CD14-positive monocyte (primary cell): Measurements from ENCODE around the gene PCDHAC2. TPM values are rescaled to one million over a fixed set of nuclear protein-coding genes. Genes with fewer than 3 reads are reported as not detected.

Experiments
- DNase-seq, 3 donors: peaks; one replicate each; pipeline ENCODE4 v3.0.0-alpha.2; 2011 to 2022
- H2AFZ ChIP-seq: 2 replicates; pipeline ENCODE4 v1.6.0; 2012; ENCODE audit warnings: mild to moderate bottlenecking, low read depth, low read length, inconsistent platforms; ENCODE audit not compliant: insufficient read depth, poor library complexity, severe bottlenecking
- H3K27ac ChIP-seq, 2 donors: 1 replicate in 1 of 2; 2 replicates in 1 of 2; pipeline ENCODE4 v1.5.1; 2012 to 2013; ENCODE audit warnings: low read length in 2 of 2, control low read depth in 1 of 2, inconsistent platforms in 1 of 2, low read depth in 1 of 2, mild to moderate bottlenecking in 1 of 2
- H3K27me3 ChIP-seq, 2 donors: one replicate each; pipeline versions ENCODE4 v1.6.0 to v1.6.1; 2011 to 2013; ENCODE audit warnings: low read length in 2 of 2; ENCODE audit not compliant: control insufficient read depth in 2 of 2, insufficient read depth in 2 of 2
- H3K36me3 ChIP-seq, 2 donors: replicated peaks in 1 of 2; 1 replicate in 1 of 2; 2 replicates in 1 of 2; pipeline versions ENCODE4 v1.5.1 to v1.6.1; 2012 to 2013; ENCODE audit warnings: low read length in 2 of 2, control low read depth in 1 of 2, inconsistent platforms in 1 of 2, mild to moderate bottlenecking in 1 of 2; ENCODE audit not compliant: insufficient read depth in 2 of 2, control insufficient read depth in 1 of 2
- H3K4me1 ChIP-seq, 2 donors: 1 replicate in 1 of 2; 2 replicates in 1 of 2; pipeline versions ENCODE4 v1.5.1 to v1.6.1; 2012 to 2013; ENCODE audit warnings: low read length in 2 of 2, control low read depth in 1 of 2, inconsistent platforms in 1 of 2, mild to moderate bottlenecking in 1 of 2, moderate library complexity in 1 of 2; ENCODE audit not compliant: insufficient read depth in 2 of 2, control insufficient read depth in 1 of 2
- H3K4me2 ChIP-seq: replicated peaks from 2 replicates; pipeline ENCODE3; 2012; ENCODE audit warnings: low read length, moderate library complexity, mild to moderate bottlenecking; ENCODE audit not compliant: poor library complexity, severe bottlenecking; ENCODE audit errors: extremely low read depth
- H3K4me3 ChIP-seq, 3 experiments: fragments of 200-600 bp in 1 of 3; sonication (generic) in 1 of 3; replicated peaks in 1 of 3; 1 replicate in 2 of 3; 2 replicates in 1 of 3; pipeline ENCODE4 v1.5.1; 2011 to 2013; ENCODE audit warnings: low read length in 3 of 3, mild to moderate bottlenecking in 3 of 3, control low read depth in 2 of 3, low read depth in 2 of 3, inconsistent platforms in 1 of 3, moderate library complexity in 1 of 3
- H3K79me2 ChIP-seq: 2 replicates; pipeline ENCODE4 v1.6.0; 2012; ENCODE audit warnings: mild to moderate bottlenecking, control low read depth, inconsistent platforms, low read length, moderate library complexity; ENCODE audit not compliant: insufficient read depth
- H3K9ac ChIP-seq: 2 replicates; pipeline ENCODE4 v1.6.0; 2017; ENCODE audit warnings: low read length, mild to moderate bottlenecking; ENCODE audit not compliant: insufficient read depth, poor library complexity, severe bottlenecking
- H3K9me3 ChIP-seq, 2 donors: replicated peaks in 1 of 2; 1 replicate in 1 of 2; 2 replicates in 1 of 2; pipeline versions ENCODE4 v1.5.1 to v1.6.1; 2012 to 2013; ENCODE audit warnings: low read length in 2 of 2, control low read depth in 1 of 2; ENCODE audit not compliant: control insufficient read depth in 1 of 2, insufficient read depth in 1 of 2
- H4K20me1 ChIP-seq: 2 replicates; pipeline ENCODE4 v1.6.0; 2012; ENCODE audit warnings: mild to moderate bottlenecking, low read length, control low read depth, moderate library complexity; ENCODE audit not compliant: insufficient read depth
- H3K27ac Mint-ChIP-seq, 7 donors: one replicate each; pipeline ENCODE4 v1.8.0; 2020; ENCODE audit warnings: mild to moderate bottlenecking in 7 of 7, mixed read lengths in 7 of 7, moderate library complexity in 6 of 7, inconsistent platforms in 2 of 7
- H3K27me3 Mint-ChIP-seq, 3 donors: one replicate each; pipeline ENCODE4 v1.8.0; 2021 to 2022; ENCODE audit warnings: low read depth in 3 of 3, mild to moderate bottlenecking in 3 of 3, mixed read lengths in 3 of 3, moderate library complexity in 3 of 3, inconsistent platforms in 1 of 3
- H3K36me3 Mint-ChIP-seq, 2 donors: one replicate each; pipeline ENCODE4 v1.8.0; 2020; ENCODE audit warnings: mixed read lengths in 2 of 2, inconsistent platforms in 1 of 2, mild to moderate bottlenecking in 1 of 2
- H3K4me1 Mint-ChIP-seq: one replicate; pipeline ENCODE4 v1.8.0; 2020; ENCODE audit warnings: mild to moderate bottlenecking, mixed read lengths
- H3K4me3 Mint-ChIP-seq, 2 donors: one replicate each; pipeline ENCODE4 v1.8.0; 2020; ENCODE audit warnings: mild to moderate bottlenecking in 2 of 2, mixed read lengths in 2 of 2, moderate library complexity in 1 of 2
- H3K9me3 Mint-ChIP-seq, 7 donors: one replicate each; pipeline ENCODE4 v1.8.0; 2020 to 2022; ENCODE audit warnings: mixed read lengths in 7 of 7, mild to moderate bottlenecking in 6 of 7, moderate library complexity in 6 of 7, inconsistent platforms in 2 of 7
- CTCF ChIP-seq: fragments of 200-600 bp; IDR thresholded peaks from one replicate; pipeline ENCODE4 v1.8.0; 2022; ENCODE audit warnings: antibody characterized with exemption, mild to moderate bottlenecking
- WGBS: methylation state at CpG from one replicate; pipeline ENCODE4 v1.1.5; 2013; ENCODE audit warnings: missing lambda C conversion rate; ENCODE audit not compliant: insufficient coverage; 5-methylcytosine and 5-hydroxymethylcytosine counted together
- intact Hi-C, 2 donors: fragments of 100-400 bp; cut with micrococcal nuclease; formaldehyde crosslinking; loops; one replicate each; pipeline versions ENCODE4 v1.15.0 to v1.15.1; 2023
- polyA plus RNA-seq, 3 donors: library from polyadenylated mRNA; depleted of rRNA in 1 of 3; unstranded in 2 of 3; stranded (reverse) in 1 of 3; fragments of 300-500 nt in 2 of 3; fragments of >200 nt in 1 of 3; fragmentation: Illumina TruSeq in 2 of 3; gene quantifications; 1 replicate in 2 of 3; 2 replicates in 1 of 3; pipeline ENCODE4 v1.2.3, GENCODE V29; 2012 to 2021

The PCDHAC2 gene
- polyA plus RNA-seq, 3 donors: not detected

- Histone ChIP-seq H2AFZ (no peak overlapping the region), H3K36me3 (no peaks in the 10 kb centered on the region), H3K9me3 (peaks cover 5 to 8% of the 10 kb centered on the region in 2 donors), H3K4me2 (no peak overlapping the region), H3K4me3 (no peak overlapping the region), H3K9ac (no peak overlapping the region), H3K79me2 (no peaks in the 10 kb centered on the region), H4K20me1 (no peaks in the 10 kb centered on the region), H3K4me1 (no peaks in the 10 kb centered on the region), H3K27me3 (no peaks in the 10 kb centered on the region), H3K27ac (no peak overlapping the region)
- peaks cover 4 to 17% (median 7%) of the 10 kb centered on the region in 7 donors for H3K9me3 Mint-ChIP-seq
- WGBS: 0% methylated on average over 1 of the region's 3 CpGs
- no peak for DNase-seq
- no peak for TF ChIP-seq CTCF
- H3K27me3 Mint-ChIP-seq: peaks cover 0 to 5% (median 2%) of the 10 kb centered on the region in 3 donors
- H3K4me3 Mint-ChIP-seq: no peak overlapping the region
- no peak overlapping the region for H3K27ac Mint-ChIP-seq
- intact Hi-C loops: no loop called here
- H3K4me1 Mint-ChIP-seq: no peaks in the 10 kb centered on the region
- H3K36me3 Mint-ChIP-seq: no peaks in the 10 kb centered on the region
Observed at GRCh38 chr5:140986117-140986521, 19.8 kb downstream of the PCDHAC2 start.

- no peaks in the 10 kb centered on the region for H3K36me3 Mint-ChIP-seq
- WGBS: 74% methylated on average over 3 of the region's 5 CpGs
Observed at GRCh38 chr5:140988100-140988499, 21.8 kb downstream of the PCDHAC2 start.

More at GRCh38 chr5:140988100-140988499, 21.8 kb downstream of the PCDHAC2 start:
- Histone ChIP-seq H3K79me2 (no peaks in the 10 kb centered on the region), H3K9ac (no peak overlapping the region), H3K4me2 (no peak overlapping the region), H3K4me3 (no peak overlapping the region), H3K36me3 (no peaks in the 10 kb centered on the region), H3K27ac (no peak overlapping the region), H2AFZ (no peak overlapping the region), H3K9me3 (peaks cover 5 to 8% of the 10 kb centered on the region in 2 donors), H3K4me1 (no peaks in the 10 kb centered on the region), H4K20me1 (no peaks in the 10 kb centered on the region), H3K27me3 (no peaks in the 10 kb centered on the region)
- intact Hi-C loops: no loop called here
- Mint-ChIP-seq H3K9me3 (peaks cover 5 to 17% (median 7%) of the 10 kb centered on the region in 7 donors), H3K27ac (no peak overlapping the region), H3K4me1 (no peaks in the 10 kb centered on the region), H3K27me3 (peaks cover 0 to 5% (median 2%) of the 10 kb centered on the region in 3 donors), H3K4me3 (no peak overlapping the region)
- DNase-seq: no peak
- no peak for TF ChIP-seq CTCF
